Stimulated activated CD8-positive, alpha-beta memory T cell treated with anti-CD3 and anti-CD28 coated beads, Interleukin-2, amount 100 ng/mL, for 48 hours (primary cell): ENCODE data around the gene RITA1.
A peak's percentile ranks its signal among the peaks of the same experiment; 100 is the strongest.
"Not testable (repeated sequence)": the region's sequence is repeated elsewhere in the genome, so short reads cannot be mapped to it uniquely, and the experiment has no call there.

Source experiments
- DNase-seq, 2 donors: peaks; one replicate each; pipeline ENCODE4 v3.0.0-alpha.2; 2020; ENCODE audit warnings: low read depth in 2 of 2

The RITA1 gene, protein sequence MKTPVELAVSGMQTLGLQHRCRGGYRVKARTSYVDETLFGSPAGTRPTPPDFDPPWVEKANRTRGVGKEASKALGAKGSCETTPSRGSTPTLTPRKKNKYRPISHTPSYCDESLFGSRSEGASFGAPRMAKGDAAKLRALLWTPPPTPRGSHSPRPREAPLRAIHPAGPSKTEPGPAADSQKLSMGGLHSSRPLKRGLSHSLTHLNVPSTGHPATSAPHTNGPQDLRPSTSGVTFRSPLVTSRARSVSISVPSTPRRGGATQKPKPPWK

DNA sequence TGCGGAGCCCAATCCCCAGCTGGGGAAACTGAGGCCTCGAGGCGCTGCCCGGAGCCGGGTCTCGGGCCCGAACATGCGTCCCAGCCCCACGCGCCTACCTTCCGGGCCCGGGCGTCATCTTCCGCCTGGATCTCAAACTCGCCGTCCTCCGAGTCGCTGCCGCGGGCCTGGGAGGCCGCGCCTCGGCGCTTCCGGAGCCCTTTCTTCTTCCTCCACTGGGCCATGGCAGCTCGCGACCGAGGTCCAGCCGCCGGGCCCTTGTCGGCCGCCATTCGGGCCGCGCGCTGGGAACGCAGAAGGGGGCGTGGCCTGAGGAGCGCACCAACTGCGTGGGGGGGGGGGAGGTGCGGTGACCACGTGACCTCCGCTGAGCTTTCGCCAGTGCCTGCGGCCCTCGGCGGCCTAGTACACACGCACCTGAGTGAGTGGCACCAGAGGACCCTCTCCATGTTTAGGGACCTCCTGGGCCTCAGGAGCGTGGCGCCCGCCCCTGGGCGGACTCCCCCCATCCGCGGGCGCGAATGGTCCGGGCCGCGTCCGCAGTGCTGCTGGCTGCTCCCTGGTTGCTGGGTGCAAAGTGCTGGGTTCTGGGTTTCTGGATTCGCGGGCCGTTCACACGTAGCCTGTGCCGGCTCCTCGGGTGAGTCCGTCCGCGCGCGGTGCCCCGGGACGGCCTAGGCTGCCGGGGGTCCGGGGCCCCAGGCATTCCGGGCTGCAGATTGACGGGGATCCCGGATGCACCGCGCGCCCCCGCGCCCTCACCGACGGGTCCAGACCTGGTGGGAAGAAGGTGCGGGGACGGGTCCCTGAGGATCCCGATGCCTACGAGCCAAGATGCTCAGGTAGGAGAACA is at the start of gene RITA1, which contains the start of gene DDX54:
Gene RITA1, plus strand, starts transcription at position 542 of the 853 bp plus-strand sequence. CDS start 1,026 bp downstream, outside the sequence.
Gene DDX54, minus strand, starts transcription at position 299 of the 853 bp plus-strand sequence. Its CDS starts 27 bp downstream, at position 272.
- peak; percentile 75 to 76 for DNase-seq

DNA sequence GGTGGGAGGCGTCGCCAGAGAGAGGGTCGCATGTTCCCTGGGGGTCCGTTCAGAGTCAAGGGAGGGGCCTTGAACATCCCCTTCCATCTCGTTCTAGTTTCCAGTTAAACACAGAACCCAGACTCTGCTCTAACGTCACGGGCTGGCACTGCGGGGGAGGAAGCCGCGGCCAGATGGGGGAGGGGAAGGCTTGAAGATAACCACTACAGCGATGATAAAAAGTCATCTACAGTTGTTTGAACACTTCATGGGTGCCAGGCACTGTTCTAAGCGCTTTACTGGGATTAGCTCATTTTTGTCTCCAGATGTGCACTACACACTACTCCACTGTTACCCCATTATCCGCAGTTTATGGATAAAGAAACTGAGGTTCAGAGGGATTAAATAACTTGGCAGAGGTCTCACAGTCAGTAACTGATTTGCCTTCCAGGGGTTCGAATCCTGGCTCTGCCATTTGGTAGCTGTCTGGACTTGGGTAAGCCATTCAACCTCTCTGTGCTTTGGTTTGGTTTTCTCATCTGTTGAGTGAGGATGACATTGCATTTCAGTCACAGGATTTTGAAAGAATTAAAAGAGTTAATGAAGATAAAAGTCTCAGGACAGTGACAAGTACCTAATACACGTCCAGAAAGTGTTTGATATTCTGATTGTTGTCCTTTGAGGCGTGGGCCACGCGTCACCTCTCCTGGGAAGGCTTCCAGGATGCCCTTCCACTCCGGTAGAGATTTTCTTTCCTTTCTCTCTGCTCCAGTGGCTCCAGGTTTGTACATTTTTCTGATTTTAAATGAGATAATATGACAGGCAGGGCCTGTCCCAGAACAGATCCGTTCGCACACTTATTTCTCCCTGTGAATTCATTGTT is 49.2 kb upstream of the RITA1 start:
- DNase-seq, result peak; percentile 55 to 60

DNA sequence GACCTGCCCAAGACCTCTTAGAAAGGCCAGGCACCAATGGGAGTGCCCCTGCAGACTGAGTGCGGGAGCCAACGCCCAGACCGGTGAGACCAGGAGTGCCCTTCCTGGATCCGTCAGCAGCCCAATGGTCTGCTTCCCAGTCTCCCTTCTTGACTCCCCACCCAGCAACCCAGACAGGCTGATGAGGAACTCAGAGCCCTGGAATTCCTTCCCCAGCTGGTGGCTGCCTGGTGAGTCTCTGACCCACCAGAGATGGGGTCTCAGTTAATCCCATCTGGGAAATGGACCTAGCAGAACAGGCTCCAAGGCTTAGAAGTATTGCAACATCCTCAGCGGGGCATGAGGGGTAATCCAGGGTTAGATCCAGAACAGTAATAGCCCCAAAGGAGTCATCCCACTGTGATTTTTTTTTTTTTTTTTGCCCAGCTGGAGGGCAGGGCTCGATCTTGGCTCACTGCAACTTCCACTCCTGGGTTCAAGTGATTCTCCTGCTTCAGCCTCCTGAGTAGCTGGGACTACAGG is 48.5 kb upstream of the RITA1 start:
- no peak for DNase-seq

DNA sequence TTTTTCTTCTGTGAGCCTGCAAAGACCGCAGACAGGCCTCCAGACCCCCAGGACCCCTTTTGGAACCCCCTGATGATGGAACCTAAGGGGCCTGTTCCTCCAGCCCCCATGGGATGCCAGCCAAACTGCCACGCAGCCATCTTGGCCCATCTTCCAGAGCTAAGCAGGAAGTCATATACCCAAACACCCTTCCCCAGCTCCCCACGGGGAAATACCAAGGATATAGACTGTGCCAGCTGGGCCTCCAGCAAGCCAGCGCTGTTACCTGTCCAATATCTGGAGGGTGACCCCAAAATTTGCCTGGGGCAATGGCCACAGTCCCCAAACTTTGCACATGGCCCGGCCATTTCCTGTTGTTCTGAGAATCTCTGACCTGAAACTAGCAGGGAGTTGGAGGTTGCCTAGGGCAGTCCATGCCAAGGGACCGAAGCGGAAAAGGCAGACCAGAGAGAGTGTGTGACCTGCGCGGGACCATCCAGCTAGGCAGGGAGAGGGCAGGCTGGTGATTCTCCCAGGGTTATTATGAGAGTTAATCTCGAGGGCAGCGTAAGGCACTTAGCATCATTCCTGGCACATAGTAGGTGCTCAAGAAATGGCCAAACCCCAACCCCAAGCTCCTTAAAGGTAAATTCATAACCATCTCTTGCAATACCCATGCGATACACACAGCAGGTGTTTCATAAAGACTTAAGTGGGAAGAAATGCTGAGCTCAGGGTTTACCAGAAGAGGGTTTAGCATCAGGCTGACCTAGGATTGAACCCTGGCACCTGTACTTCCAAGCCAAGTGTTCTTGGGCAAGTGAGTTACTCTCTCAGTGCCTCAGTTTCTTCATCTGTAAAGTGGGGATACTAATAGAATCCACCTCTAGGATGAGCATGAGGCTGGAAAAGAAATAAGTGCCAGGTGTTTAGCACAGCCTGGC is 47.4 kb upstream of the RITA1 start:
- no peak for DNase-seq

DNA sequence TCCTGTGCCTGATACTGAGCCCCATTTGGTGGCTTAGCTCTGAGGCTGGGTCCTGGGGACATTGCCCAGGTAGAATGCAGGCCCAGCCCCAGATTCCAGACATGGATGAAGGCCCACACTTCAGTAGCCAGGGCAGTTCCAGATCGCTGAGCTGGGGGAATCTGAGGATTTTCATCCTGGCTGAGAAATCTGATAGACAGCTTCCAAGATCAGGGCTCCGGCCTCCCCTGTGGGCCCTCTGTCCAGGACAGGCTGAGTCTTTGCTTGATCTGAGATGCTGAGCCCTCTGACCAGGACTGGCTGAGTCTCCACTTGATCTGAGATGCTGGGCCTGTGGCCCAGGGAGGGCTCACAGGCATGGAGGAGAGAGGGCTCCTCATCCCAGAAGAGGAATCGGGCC is 46.7 kb upstream of the RITA1 start:
- DNase-seq, result no peak

DNA sequence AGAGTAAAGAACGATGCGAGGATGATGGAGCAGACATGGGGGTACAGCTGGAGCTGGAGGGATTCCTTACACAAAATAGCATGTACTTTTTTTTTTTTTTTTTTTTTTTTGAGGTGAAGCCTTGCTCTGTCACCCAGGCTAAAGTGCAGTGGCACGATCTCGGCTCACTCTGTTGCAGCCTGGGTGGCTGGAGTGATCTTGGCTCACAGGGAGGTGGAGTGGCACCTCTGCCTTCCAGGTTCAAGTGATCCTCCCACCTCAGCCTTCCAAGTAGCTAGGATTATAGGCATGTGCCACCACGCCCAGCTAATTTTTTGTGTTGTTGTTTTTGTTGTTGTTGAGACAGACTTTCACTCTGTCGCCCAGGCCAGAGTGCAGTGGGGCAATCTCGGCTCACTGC is 44.8 kb upstream of the RITA1 start:
- DNase-seq, result no peak

DNA sequence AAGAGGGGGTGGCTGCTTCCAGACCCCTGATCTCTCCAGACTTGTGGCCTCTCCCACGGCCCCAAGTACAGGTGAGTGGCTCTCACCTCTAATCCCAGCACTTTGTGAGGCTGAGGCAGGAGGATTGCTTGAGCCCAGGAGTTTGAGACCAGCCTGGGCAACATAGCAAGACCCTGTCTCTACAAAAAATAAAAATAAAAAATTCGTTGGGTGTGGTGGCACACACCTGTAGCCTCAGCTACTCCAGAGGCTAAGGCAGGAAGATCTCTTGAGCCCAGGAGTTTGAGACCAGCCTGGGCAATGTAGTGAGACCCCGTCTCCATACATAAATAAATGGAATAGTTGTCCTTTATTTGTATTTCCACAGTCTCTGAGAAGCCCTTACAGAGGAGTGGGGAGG is 43.8 kb upstream of the RITA1 start:
- DNase-seq, result not testable (repeated sequence)

DNA sequence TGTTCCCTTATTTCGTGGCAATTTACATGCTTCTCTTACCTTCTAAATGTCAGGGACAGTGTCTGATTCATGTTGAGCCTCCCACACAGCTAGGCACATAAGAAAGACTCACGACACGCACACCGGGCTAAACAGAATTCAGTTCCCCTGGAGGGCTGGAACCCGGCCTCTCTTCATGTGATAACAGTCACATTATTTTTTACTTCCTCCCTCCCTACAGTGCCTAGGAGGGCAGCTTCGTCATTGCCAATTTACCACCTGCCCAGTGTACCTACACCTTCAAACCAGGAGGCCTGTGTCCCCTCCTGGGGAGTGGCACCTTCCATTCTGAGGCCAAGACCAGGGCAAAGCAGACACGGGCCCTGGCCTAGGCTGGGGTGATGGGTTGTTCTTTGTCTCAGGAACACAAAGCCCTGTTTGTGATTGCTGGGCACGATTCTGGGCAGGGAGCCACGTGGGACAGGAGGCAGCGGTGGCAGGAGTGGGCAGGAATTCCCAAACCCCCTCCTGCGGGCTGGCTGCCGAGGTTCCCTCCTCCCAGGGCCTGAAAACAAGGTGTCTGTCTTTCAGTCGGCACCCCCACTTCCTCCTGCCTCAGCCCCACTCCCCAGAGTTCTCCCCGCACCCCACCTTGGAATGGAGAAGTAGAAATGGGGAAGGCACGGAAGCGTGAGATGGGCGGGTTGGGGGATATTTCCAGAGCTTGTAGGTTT is 43.2 kb upstream of the RITA1 start:
- DNase-seq, result no peak

DNA sequence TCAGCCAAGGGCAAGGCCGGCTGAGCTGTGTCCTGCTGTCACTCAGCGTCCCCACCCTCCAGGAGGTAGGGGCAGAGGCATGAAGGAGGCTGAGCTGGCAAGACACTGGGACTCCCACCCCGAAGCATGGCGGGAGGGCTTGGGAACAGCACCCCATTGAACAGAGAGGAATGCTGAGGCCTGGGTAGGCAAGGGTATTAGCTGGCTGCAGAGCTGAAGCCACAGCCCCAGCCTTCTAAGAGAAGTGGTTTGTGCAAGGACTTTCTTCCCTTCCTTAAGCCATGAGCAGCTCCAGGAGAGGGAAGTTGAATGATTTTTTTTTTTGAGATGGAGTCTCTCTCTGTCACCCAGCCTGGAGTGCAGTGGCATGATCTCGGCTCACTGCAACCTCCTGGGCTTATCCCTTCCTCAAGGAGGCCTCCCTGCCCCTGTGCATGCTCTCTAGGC is 42.6 kb upstream of the RITA1 start:
- DNase-seq, result no peak

DNA sequence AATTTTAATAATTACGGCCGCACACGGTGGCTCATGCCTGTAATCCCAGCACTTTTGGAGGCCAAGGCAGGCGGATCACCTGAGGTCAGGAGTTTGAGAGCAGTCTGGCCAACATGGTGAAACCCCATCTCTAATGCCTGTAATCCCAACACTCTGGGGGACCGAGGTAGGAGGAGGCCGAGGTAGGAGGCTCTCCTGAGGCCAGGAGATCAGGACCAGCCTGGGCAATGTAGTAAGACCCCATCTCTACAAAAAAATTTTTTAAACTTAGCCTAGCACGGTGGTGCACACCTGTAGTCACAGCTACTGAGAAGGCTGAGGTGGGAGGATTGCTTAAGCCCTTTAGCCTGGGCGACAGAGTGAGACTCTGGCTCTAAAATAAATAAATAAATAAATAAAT is 41.6 kb upstream of the RITA1 start:
- no peak for DNase-seq

DNA sequence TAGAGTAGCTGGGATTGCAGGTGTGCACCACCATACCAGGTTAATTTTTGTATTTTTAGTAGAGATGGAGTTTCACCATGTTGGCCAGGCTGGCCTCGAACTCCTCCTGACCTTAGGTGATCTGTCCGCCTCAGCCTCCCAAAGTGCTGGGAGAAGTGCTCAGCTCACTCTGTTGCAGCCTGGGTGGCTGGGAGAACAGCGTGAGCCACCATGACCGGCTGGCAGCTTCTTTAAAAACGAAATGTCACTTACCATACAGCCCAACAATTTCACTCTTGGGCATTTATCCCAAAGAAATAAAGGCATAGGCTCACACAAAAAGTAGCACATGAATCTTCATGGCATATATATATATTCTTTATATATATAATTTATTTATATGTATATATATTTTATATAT is 40.7 kb upstream of the RITA1 start:
- DNase-seq, result no peak

DNA sequence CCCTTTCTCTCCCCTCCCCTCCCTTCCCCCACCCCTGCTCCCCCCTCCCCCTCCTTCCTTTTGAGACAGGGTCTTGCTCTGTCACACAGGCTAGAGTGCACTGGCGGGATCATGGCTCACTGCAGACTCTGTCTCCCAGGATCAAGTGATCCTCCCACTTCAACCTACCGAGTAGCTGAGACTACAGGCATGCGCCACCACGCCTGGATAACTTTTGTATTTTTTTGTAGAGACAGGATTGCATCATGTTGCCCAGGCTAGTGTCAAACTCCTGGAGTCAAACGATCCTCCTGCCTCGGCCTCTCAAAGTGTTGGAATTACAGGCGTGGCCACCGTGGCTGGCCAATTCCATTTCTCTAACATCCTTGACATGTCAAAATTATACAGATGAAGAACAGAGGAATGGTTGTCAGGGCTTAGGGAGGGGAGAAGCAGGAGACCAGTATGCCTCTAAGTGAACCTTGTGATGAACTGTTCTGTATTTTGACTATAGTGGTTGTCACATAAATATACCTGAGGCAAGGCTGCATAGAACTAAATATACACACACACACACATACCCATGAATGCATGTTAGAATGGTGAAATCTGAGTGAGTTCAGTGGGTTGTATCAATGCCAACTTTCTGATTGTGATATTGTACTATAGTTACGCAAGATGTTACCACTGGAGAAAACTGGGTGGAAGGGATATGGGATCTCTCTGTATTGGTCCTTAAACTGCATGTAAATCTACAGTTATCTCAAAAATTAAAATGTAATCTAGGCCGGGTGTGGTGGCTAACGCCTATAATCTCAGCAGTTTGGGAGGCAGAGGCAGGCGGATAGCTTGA is 39.6 kb upstream of the RITA1 start:
- no peak for DNase-seq

DNA sequence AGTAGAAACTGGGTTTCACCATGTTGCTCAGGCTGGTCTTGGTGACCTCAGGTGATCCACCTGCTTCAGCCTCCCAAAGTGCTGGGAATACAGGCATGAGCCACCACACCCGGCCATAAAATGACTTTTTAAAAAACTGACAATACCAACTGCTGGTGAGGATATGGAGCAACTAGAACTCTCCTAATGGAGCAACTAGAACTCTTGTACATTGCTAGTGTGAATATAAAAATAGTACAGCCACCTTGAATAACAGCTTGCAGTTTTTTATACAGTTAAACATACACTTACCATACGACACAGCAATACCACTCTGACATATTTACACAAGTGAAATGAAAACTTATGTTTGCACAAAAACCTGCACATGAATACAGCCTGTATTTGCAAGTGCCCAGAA is 38.5 kb upstream of the RITA1 start:
- DNase-seq, result no peak

DNA sequence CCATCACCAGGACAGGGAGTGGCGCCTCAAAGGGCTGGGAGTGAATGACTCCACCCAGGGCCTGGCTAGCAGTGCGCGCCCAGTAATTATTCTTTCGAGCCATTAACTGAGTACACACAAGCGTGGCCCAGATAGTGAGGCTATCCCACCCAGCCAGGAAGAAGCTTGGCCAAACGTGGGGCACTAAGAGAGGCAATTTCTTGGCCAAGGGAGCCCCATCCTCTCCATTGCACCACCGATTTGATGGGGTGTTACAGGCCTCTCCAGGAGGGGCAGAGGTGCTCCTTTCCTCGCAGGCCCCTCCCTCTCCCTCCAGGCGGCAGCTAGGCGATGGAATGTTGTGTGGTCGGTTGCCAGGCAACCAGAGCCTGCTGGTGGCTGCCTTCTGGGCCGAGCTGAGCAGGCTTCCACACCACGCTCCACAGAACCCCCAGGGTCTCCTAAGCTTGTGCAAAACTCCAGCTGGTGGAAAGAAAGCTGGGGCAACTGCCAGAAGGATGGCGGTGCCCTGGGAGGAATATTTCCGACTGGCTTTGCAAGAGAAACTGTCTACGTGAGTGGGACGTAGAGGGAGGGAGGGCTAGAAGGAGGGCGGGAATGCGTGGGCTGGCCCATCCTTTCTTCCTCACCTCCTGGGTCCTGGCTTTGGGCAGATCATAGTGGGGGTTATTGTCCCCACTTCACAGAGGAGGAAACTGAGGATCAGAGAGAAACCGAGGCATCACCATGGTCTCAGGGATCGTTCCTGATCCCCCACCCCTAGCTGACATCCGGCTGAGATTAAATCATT is 36.0 kb upstream of the RITA1 start, which contains the start of gene CFAP73:
Gene CFAP73, plus strand, starts transcription at position 364 of the 790 bp plus-strand sequence. Its CDS starts 134 bp downstream, at position 498.
- no peak for DNase-seq

DNA sequence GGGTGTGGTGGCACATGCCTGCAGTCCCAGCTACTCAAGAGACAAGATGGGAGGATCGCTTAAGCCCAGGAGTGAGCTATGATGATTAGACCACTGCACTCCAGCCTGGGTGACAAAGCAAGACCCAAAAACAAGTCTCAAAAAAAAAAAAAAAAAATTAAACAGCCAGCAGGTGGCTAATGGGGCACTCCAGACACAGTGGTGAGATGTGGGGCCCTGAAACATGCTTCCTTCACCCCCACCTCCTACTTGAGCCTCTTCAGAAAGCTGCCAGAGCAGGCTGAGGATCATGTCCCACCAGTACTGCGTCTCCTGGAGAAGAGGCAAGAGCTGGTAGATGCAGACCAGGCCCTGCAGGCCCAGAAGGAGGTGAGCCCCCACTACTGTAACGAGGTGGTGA is 33.9 kb upstream of the RITA1 start:
- DNase-seq, result no peak

DNA sequence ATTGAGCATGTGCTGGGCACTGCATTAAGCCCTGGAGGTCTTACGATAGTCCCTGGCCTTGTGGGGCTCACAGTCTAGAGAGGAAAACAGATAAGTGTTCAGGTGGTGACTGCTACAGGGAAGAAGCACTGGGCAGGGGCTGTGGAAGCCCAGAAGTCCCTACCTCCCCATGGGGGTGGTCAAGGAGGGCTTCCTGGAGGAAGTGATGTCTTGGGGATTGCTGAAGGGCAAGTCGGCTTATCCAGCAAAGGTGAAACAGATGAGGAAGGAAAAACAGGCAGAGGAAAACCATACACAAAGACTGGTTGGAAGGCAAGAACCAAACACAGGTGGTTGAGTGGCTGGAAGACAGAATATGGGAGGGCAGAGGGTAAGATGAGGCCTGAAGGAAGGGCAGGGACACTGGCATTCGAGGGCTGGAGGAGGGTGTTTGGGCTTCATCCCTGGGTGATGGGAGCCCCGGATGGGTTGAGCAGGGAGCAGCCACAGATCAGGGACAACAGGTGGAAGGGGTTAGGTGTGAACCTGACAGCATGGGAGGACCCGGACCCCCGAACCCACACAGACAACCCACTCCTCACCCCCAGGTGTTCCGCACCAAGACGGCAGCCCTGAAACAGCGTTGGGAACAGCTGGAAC is 33.2 kb upstream of the RITA1 start:
- DNase-seq, result no peak
